Measurements from ENCODE around the gene COL15A1. TPM values are rescaled to one million over a fixed set of nuclear protein-coding genes. Genes with fewer than 3 reads are reported as not detected.

COL15A1 gene
- total and polyA plus RNA-seq, 8 donors, result 10.7 to 173 (median 27.8) TPM

- no peak for DNase-seq
- no peak overlapping the region for H3K4me3 ChIP-seq
- H3K9me3 ChIP-seq, result no peaks in the 10 kb centered on the region
- no peak for TF ChIP-seq POLR2AphosphoS5 (IDR thresholded peaks at IDR 0.05)
- peaks cover 13 to 57% (median 38%) of the 10 kb centered on the region in 4 donors for H3K4me1 ChIP-seq
- 71 to 92% (median 80%) methylated on average over 3 of the region's 3 CpGs for WGBS, 5 donors
- H3K36me3 ChIP-seq, result no peaks in the 10 kb centered on the region
- intact Hi-C loops (cut with DNase I; ENCODE audit: low total_unique reads), result no loop called here
- H3K27me3 ChIP-seq, result peaks cover 0 to 6% (median 0%) of the 10 kb centered on the region in 3 donors
- peak overlapping the region in 4 of 5 donors; percentile 67 to 85 (median 70) for H3K27ac ChIP-seq
Observed at GRCh38 chr9:98975838-98976237, 32.1 kb downstream of the COL15A1 start.

GRCh38 chr9:98977246-98977714 lies 33.6 kb downstream of the COL15A1 start:
- whole genome bisulfite sequencing, 5 donors, result 63 to 82% (median 69%) methylated on average over 4 to 9 of the region's 9 CpGs
- peaks cover 13 to 47% (median 29%) of the 10 kb centered on the region in 4 donors for H3K4me1 ChIP-seq
- H3K9me3 ChIP-seq, result no peaks in the 10 kb centered on the region
- H3K27me3 ChIP-seq, result peaks cover 0 to 6% (median 0%) of the 10 kb centered on the region in 3 donors
- H3K36me3 ChIP-seq, result no peaks in the 10 kb centered on the region
- TF ChIP-seq EP300 (IDR thresholded peaks at IDR 0.05) (no peak), POLR2A (IDR thresholded peaks at IDR 0.05) (no peak), CTCF (IDR thresholded peaks at IDR 0.05) (no peak), POLR2AphosphoS5 (IDR thresholded peaks at IDR 0.05) (no peak)
- no peak for DNase-seq
- intact Hi-C loops (cut with DNase I; ENCODE audit: low total_unique reads), result no loop called here
- H3K4me3 ChIP-seq, result no peak overlapping the region
- H3K27ac ChIP-seq, result peak overlapping the region in 4 of 5 donors; percentile 28 to 85 (median 67)

- Histone ChIP-seq H3K4me1 (peaks cover 13 to 43% (median 27%) of the 10 kb centered on the region in 4 donors), H3K27ac (peak overlapping the region in 4 of 5 donors; percentile 28 to 85 (median 67)), H3K9me3 (no peaks in the 10 kb centered on the region), H3K27me3 (peaks cover 0 to 6% (median 0%) of the 10 kb centered on the region in 3 donors), H3K36me3 (no peaks in the 10 kb centered on the region), H3K4me3 (no peak overlapping the region)
- WGBS, 5 donors, result 76 to 100% (median 83%) methylated on average over 1 to 3 of the region's 3 CpGs
- no peak for DNase-seq
- intact Hi-C loops (cut with DNase I; ENCODE audit: low total_unique reads), result no loop called here
- TF ChIP-seq POLR2A (IDR thresholded peaks at IDR 0.05), result no peak
- TF ChIP-seq POLR2AphosphoS5 (IDR thresholded peaks at IDR 0.05), result no peak
- no peak for TF ChIP-seq CTCF (IDR thresholded peaks at IDR 0.05)
- no peak for TF ChIP-seq EP300 (IDR thresholded peaks at IDR 0.05)
Observed at GRCh38 chr9:98977813-98978212, 34.1 kb downstream of the COL15A1 start.

- Histone ChIP-seq H3K9me3 (no peaks in the 10 kb centered on the region), H3K4me3 (no peak overlapping the region), H3K4me1 (peaks cover 13 to 39% (median 25%) of the 10 kb centered on the region in 4 donors), H3K36me3 (no peaks in the 10 kb centered on the region), H3K27me3 (peaks cover 0 to 6% (median 0%) of the 10 kb centered on the region in 3 donors), H3K27ac (peak overlapping the region in 4 of 5 donors; percentile 28 to 85 (median 67))
- TF ChIP-seq POLR2AphosphoS5 (IDR thresholded peaks at IDR 0.05), result no peak
- no peak for TF ChIP-seq CTCF (IDR thresholded peaks at IDR 0.05)
- no peak for TF ChIP-seq EP300 (IDR thresholded peaks at IDR 0.05)
- no peak for TF ChIP-seq POLR2A (IDR thresholded peaks at IDR 0.05)
- no peak for DNase-seq
- 39 to 49% (median 46%) methylated on average over 5 of the region's 5 CpGs for WGBS, 5 donors
- intact Hi-C loops (cut with DNase I; ENCODE audit: low total_unique reads), result no loop called here
Observed at GRCh38 chr9:98978231-98978681, 34.5 kb downstream of the COL15A1 start.

GRCh38 chr9:98980291-98980690 lies 36.6 kb downstream of the COL15A1 start:
- Histone ChIP-seq H3K36me3 (no peaks in the 10 kb centered on the region), H3K27ac (peak overlapping the region in 1 of 5 donors; percentile 11), H3K9me3 (no peaks in the 10 kb centered on the region), H3K4me3 (no peak overlapping the region), H3K27me3 (peaks cover 0 to 3% (median 0%) of the 10 kb centered on the region in 3 donors), H3K4me1 (peaks cover 3 to 18% (median 8%) of the 10 kb centered on the region in 4 donors)
- WGBS, 5 donors, result 81 to 91% (median 85%) methylated on average over 5 of the region's 5 CpGs
- DNase-seq, result no peak
- TF ChIP-seq POLR2AphosphoS5 (IDR thresholded peaks at IDR 0.05) (no peak), EP300 (IDR thresholded peaks at IDR 0.05) (no peak), POLR2A (IDR thresholded peaks at IDR 0.05) (no peak), CTCF (IDR thresholded peaks at IDR 0.05) (no peak)
- intact Hi-C loops (cut with DNase I; ENCODE audit: low total_unique reads), result no loop called here

Data from stomach (tissue), 9 donors.